HG02852 (cell line): ENCODE data around the gene NKX2-4.

Source experiments
- ATAC-seq: cut with Tn5 transposase; IDR thresholded peaks from one replicate; pipeline ENCODE4 v1.9.1; 2021; ENCODE audit warnings: mild to moderate bottlenecking, moderate library complexity; ENCODE audit not compliant: unreplicated experiment

The NKX2-4 gene

GRCh38 chr20:21364413-21364812, 32.9 kb downstream of the NKX2-4 start:
- ATAC-seq = no peak

- ATAC-seq = no peak
Measured at GRCh38 chr20:21361266-21361665, 36.1 kb downstream of the NKX2-4 start.

GRCh38 chr20:21360705-21361104, 36.6 kb downstream of the NKX2-4 start:
- ATAC-seq = no peak

GRCh38 chr20:21358737-21359136, 38.6 kb downstream of the NKX2-4 start:
- no peak for ATAC-seq

GRCh38 chr20:21357844-21358243, 39.5 kb downstream of the NKX2-4 start:
- ATAC-seq = no peak

GRCh38 chr20:21356386-21356785, 40.9 kb downstream of the NKX2-4 start:
- ATAC-seq = no peak

GRCh38 chr20:21355981-21356380, 41.3 kb downstream of the NKX2-4 start:
- no peak for ATAC-seq

GRCh38 chr20:21353236-21353635, 44.1 kb downstream of the NKX2-4 start:
- ATAC-seq = no peak

- ATAC-seq = no peak
Measured at GRCh38 chr20:21352703-21353102, 44.6 kb downstream of the NKX2-4 start.
